CMK (cell line): ENCODE measurements around the gene CHST1.

Source experiments
- DNase-seq: peaks from one replicate; pipeline ENCODE4 v3.0.0-alpha.2; 2010; ENCODE audit warnings: low read depth

Gene CHST1

DNA sequence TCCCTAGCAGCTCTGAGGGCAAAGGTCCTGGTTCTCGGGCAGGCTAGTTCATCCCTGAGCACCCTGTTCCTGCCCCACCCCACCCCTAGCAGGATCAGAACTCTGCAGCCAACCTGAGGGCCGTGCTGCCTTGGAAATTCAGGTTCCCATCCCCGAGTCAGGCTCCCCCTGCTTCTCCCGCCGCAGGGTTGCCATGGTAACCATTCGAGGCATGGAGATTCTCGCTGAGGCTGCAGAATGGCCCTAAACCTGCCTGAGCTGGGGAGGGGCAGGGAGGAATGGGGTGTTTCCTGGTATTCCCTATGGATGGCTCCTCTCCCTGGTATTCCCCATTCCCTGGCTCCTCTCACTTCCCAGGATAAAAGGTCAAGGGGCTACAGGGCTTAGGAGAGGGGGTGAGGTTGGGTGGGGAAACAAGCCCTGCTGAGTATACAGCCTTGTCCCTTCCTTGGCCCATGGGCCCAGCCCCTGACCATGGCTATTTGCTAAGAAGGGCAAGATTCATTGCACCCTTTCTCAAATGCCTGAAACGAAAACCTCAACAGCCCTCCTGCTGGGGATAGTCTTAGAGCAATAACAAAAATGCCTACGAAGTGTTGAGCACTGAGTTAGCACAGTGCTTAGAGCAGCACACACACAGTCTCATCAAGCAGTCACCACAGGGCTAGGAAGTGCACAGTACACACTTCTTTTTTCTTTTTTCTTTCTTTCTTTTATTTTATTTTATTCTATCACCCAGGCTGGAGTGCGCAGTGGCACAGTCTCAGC, 58.7 kb downstream of the CHST1 start:
- DNase-seq, result no peak

DNA sequence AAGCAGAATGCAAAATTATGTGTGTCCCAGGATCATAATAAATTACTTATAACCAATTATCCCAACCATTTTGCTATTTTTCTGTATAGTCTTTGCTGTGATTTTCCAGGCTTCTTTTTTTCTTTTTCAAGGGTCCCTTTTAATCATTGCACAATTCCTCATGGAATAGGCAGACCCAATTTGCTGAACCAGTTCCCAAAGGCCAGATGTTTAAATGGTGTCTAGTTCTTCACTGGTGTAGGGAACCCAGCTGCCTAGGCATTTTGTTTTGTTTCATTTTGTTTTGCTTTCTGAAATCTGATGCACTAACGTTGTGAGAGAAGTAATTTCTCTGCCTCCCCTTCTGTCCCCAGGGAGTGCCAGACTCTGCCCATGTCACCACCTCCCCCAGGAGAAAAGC, 60.4 kb downstream of the CHST1 start:
- DNase-seq, result no peak

DNA sequence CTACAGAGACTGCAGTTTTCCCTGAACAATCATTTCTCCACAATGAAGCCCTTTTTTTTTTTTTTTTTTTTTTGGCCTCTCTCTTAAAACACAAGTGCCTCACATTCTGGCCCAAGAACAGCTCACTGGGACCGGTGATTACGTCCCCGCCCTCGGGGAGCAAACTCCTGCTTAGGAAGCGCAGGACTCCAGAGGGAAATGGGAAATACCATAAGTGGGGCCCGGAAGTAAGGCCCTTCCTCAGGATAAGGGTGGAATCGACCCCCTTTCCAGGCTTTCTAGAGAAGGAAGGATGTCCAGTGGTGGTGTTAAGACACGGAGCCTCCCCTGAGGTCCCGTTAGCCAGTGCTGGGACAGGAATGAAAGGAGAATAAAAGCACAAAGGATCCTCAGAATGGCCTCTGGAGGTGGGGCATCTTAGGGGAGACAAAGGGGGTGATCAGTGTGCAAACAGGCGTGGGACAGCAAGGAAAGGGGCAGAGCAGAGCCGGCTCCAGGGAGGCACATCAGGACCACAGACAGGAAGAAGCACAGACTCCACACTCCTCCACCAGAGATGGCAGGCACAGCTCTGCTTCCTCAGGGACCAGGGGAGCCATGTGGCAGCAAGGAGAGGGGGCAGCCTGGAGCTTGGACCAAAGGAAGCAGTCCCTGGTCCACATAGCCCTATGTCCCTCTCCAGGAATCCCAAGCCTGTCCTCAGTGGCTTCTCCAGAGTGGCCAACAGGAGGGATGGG, 61.3 kb downstream of the CHST1 start:
- no peak for DNase-seq

DNA sequence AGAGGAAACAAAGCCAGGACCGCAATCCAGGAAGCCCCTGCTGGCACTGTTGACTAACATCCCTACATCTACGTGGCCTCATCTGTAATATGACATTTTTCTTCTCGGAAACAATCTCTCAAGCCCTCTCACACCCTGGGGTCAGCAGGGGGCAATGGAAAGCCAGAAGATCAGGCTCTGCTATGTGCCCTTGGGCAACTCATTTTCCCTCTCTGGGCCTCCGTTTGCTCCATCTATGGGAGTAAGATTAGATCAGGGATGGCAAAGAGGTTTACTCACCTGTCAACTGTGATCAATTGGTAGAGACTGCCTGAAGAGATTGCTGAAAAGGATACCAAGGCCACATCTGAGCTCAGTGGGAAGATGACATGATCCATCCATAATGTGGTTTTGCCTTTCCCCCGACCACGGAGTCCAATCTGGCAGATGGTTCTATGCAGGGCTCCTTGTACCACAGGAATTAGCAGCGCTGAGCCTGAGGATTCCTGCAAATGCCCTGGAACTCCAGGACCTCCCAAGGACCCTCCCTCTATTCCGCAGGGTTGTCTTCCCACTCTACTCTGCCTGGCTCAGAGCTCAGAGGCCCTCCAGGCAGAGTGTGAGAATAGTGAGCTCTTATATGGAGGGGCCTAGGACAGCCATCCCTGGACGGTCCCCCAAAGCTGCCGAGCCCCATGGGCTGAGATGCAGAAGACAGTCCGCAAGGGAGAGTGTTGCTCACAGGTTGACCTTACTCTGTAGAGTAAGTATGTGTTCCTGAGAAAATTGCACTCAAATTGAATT, 66.1 kb downstream of the CHST1 start:
- no peak for DNase-seq
